ENCODE measurements around the gene NUDT13.

Gene NUDT13

DNA sequence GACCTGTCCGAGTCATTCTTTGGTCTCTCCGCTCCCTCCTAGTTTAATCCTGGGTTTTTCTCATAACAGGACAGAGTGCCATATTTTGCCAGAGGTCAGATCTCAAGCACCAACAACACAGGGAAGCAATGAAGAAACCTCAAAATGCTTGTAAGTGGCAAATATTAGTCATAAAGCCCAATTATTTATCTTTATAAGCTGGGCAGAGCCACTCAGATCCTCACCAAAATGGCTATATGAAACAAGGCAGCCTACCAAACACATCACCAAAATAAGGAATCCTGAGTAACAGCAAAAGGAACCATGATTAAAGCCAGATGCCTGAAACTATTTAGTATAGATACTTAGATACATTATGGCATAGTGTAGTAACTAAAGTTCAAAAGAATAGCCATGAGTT lies 52.8 kb downstream of the NUDT13 start:
- no peak for DNase-seq (ENCODE audit: low read depth, low spot score)

DNA sequence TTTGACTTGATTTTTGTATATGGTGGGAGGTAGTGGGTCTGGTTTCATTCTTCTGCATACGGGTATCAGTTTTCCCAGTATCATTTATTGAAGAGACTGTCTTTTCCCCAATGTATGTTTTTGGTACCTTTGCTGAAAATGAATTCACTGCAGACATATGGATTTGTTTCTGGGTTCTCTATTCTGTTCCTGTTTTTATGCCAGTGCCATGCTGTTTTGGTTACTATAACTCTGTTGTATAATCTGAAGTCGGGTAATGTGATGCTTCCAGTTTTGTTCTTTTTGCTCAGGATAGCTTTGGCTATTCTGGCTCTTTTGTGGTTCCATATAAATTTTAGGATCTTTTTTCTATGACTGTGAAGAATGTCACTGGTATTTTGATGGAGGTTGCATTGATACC lies 56.7 kb downstream of the NUDT13 start:
- DNase-seq (ENCODE audit: low read depth, low spot score), result no peak

DNA sequence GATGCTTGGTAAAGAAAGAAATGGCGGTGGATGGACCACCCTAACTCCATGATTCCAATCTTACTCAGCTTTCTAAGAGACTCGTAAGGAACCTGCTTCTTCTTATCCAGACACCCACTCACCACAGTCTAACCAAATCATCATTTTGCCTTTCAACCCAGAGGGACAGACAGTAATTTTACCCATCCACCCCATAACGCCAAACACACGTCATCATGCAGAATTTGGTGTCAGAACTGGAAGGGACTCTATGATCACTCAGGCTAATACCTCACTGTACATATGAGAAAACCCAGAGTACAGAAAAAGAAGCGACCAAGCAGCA lies 57.2 kb downstream of the NUDT13 start:
- no peak for DNase-seq (ENCODE audit: low read depth, low spot score)

DNA sequence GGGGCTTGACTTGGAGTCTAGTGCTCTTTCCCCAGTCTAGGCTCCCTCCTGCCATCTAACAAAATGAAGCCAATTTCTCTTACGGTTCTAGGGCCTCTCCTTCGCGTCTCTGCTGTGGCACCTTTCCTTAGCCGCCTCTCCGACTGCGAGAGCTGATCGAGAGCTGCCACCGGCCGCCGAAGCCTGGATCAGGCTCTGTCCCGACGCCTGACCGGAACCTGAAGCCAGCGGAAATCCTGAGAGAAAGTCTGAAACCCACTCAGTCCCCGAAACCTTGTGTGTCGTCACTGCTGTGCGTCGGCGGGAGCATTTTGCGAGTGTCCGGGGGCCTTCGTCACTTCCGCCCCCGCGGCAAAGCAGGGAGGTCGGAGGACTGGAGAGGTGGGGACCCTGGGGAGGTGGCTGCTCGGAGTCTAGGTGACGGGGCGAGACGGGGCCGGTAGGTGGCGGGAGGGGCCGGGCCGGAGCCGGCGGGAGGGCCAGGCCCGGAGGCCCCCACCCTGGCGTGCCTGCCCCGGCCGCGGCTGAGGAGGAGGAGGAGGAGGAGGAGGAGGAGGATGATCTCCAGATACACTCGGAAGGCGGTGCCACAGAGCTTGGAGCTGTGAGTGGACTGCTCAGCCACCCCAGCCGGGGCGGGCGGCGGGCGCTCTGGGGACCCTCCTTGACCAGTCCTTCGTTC lies 57.7 kb downstream of the NUDT13 start, which contains the start of the genes ECD and FAM149B1:
TSS of gene ECD (minus strand) at position 226 of the 682 bp plus-strand sequence. CDS start 4,071 bp downstream, outside the sequence.
TSS of gene FAM149B1 (plus strand) at position 337 of the 682 bp plus-strand sequence. CDS start at position 558, 221 bp downstream.
- DNase-seq (ENCODE audit: low read depth, low spot score), result peak; percentile 84

DNA sequence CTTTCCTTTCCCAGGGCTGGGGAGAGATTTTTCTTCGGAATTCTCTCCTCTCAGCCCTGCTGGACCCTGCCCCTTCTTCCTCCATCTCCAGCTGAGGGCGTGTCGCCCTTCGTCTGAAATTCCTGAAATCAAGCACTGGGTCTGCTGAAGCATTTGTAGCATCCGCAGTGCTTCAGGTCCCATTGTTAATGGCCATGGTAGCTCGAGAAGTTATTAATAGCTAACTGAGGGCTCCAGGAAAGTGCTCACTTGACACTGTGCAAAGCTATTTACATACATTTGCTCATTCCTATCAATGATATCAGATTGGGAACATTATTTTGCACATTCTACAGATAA lies 58.2 kb downstream of the NUDT13 start:
- no peak for DNase-seq (ENCODE audit: low read depth, low spot score)

DNA sequence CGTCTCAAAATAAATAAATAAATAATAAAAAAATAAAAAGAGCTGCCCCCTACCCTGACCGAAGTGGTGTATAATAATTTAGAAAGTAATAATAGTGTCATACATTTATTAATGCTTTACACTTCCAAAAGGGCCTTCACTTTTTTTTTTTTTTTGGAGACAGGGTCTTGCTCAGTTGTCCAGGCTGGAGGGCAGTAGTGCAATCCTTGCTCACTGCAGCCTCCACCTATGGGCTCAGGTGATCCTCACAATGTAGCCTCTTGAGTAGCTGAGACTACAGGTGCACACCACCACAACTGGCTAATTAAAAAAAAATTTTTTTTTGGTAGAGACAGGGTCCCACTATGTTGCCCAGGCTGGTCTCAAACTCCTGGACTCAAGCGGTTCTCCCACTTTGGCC lies 59.1 kb downstream of the NUDT13 start:
- no peak for DNase-seq (ENCODE audit: low read depth, low spot score)

DNA sequence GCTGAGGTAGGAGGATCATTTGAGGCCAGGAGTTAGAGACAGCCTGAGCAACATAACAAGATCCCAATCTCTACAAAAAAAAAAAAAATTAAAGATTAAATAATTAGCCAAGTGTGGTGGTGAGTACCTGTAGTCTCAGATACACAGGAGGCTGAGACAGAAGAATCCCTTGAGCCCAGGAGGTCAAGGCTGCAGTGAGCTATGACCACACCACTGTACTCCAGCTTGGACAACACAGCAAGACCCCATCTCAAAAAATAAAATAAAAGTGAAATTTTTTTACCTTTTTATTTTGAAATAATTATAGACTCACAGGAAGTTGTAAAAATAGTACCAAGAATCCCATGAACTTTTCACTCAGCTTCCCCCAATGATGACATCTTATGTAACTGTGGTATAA lies 62.6 kb downstream of the NUDT13 start:
- DNase-seq (ENCODE audit: low read depth, low spot score), result no peak

DNA sequence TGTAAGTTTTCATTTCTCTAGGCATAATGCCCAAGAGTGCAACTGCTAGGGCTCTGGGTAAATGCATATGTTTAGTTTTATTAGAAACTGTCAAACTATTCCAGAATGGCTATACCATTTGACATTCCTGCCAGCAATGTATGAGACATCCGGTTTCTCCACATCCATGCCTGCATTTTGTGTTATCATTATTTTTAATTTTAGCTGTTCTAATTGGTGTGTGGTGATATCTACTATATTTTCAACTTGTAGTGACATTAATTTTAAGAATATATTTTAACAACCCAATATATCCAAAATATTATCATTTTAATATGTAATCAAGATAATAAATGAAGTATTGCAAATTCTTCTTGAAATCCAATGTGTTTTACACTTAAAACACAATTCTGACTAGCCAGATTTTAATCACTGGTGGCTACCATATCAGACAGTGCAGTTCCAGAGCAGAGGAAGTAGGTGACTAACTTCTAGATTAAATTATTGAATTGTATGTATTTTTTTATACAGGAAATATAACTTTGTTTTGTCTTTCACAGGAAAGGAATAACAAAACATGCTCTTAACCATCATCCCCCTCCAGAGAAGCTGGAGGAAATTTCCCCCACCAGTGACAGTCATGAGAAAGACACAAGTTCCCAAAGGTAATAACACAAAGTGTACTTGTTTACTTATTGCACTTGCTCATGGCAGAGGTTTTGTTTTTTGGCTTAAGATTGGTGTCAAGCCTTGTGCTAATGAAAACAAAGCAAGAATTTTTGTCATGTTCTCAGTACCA lies 64.1 kb downstream of the NUDT13 start:
- DNase-seq (ENCODE audit: low read depth, low spot score), result no peak
